Mesendoderm (in vitro differentiated cells): ENCODE data around the gene ATF6.

Source experiments
- DNase-seq: peaks from one replicate; pipeline ENCODE4 v3.0.0; 2013
- H2AK5ac ChIP-seq: 2 replicates; pipeline ENCODE4 v1.6.1; 2013; ENCODE audit warnings: low read length, inconsistent platforms
- H2BK120ac ChIP-seq: 2 replicates; pipeline ENCODE4 v1.6.1; 2013; ENCODE audit warnings: low read depth, mild to moderate bottlenecking, low read length, moderate library complexity, mixed read lengths
- H2BK15ac ChIP-seq: replicated peaks from 2 replicates; pipeline ENCODE4 v1.6.1; 2013; ENCODE audit warnings: low read depth, mild to moderate bottlenecking, moderate library complexity
- H2BK5ac ChIP-seq: 2 replicates; pipeline ENCODE4 v1.6.1; 2013; ENCODE audit warnings: low read length, inconsistent platforms
- H3K18ac ChIP-seq: 2 replicates; pipeline ENCODE4 v1.6.1; 2013; ENCODE audit warnings: mild to moderate bottlenecking, low read length, mixed read lengths
- H3K23ac ChIP-seq: one replicate; pipeline ENCODE4 v1.6.1; 2013; ENCODE audit warnings: low read length
- H3K27ac ChIP-seq: 2 replicates; pipeline ENCODE4 v1.5.1; 2013; ENCODE audit warnings: low read depth, mild to moderate bottlenecking, inconsistent platforms, low read length, moderate library complexity
- H3K27me3 ChIP-seq: 2 replicates; pipeline ENCODE4 v1.6.1; 2013; ENCODE audit warnings: low read length, control low read depth, mild to moderate bottlenecking, inconsistent platforms; ENCODE audit not compliant: insufficient read depth, poor library complexity
- H3K36me3 ChIP-seq: 2 replicates; pipeline ENCODE4 v1.6.1; 2013; ENCODE audit warnings: low read length, inconsistent platforms; ENCODE audit not compliant: control insufficient read depth, insufficient read depth
- H3K4ac ChIP-seq: one replicate; pipeline ENCODE4 v1.6.1; 2013; ENCODE audit warnings: low read depth, mild to moderate bottlenecking, low read length, moderate library complexity
- H3K4me1 ChIP-seq: 2 replicates; pipeline ENCODE4 v1.6.1; 2013; ENCODE audit warnings: low read depth, low read length, inconsistent platforms; ENCODE audit not compliant: control insufficient read depth
- H3K4me2 ChIP-seq: 2 replicates; pipeline ENCODE4 v1.6.1; 2013; ENCODE audit warnings: low read length
- H3K4me3 ChIP-seq: 2 replicates; pipeline ENCODE4 v1.5.1; 2013; ENCODE audit warnings: mild to moderate bottlenecking, low read length
- H3K56ac ChIP-seq: one replicate; pipeline ENCODE4 v1.6.1; 2013; ENCODE audit warnings: low read length
- H3K79me1 ChIP-seq: 2 replicates; pipeline ENCODE4 v1.6.1; 2013; ENCODE audit warnings: low read length, inconsistent platforms
- H3K79me2 ChIP-seq: 2 replicates; pipeline ENCODE4 v1.6.1; 2013; ENCODE audit warnings: mild to moderate bottlenecking, low read length; ENCODE audit not compliant: control insufficient read depth, insufficient read depth
- H3K9ac ChIP-seq: 2 replicates; pipeline ENCODE4 v1.6.1; 2013; ENCODE audit warnings: low read length, inconsistent platforms
- H4K5ac ChIP-seq: one replicate; pipeline ENCODE4 v1.6.1; 2013; ENCODE audit warnings: low read length
- H4K8ac ChIP-seq: one replicate; pipeline ENCODE4 v1.6.1; 2013; ENCODE audit warnings: low read depth, mild to moderate bottlenecking, control low read depth, low read length, moderate library complexity
- WGBS: extraction: QIAGEN DNeasy Blood & Tissue Kit; methylation state at CpG from one replicate; pipeline ENCODE4 v1.1.7; 2013; ENCODE audit warnings: low lambda C conversion rate, missing lambda C conversion rate; ENCODE audit not compliant: insufficient coverage; ENCODE audit errors: extremely low coverage; 5-methylcytosine and 5-hydroxymethylcytosine counted together

The ATF6 gene

GRCh38 chr1:161887730-161888287, 121.7 kb downstream of the ATF6 start:
- no peaks in the 10 kb centered on the region for H3K36me3 ChIP-seq

GRCh38 chr1:161890574-161890973, 124.5 kb downstream of the ATF6 start:
- DNase-seq = no peak
- no peak overlapping the region for H2BK15ac ChIP-seq
- H3K56ac ChIP-seq = no peak overlapping the region
- no peak overlapping the region for H3K9ac ChIP-seq
- H3K36me3 ChIP-seq = no peaks in the 10 kb centered on the region
- no peak overlapping the region for H3K4ac ChIP-seq
- no peak overlapping the region for H3K4me2 ChIP-seq
- no peak overlapping the region for H4K5ac ChIP-seq
- H3K23ac ChIP-seq = no peak overlapping the region
- no peak overlapping the region for H3K4me3 ChIP-seq
- WGBS = no CpG with 5 or more reads among the region's 22 CpGs
- H4K8ac ChIP-seq = no peak overlapping the region
- no peak overlapping the region for H2BK120ac ChIP-seq
- H3K79me1 ChIP-seq = no peaks in the 10 kb centered on the region
- H3K4me1 ChIP-seq = no peaks in the 10 kb centered on the region
- no peak overlapping the region for H2BK5ac ChIP-seq
- H3K18ac ChIP-seq = no peak overlapping the region
- H3K27me3 ChIP-seq = no peaks in the 10 kb centered on the region
- H3K79me2 ChIP-seq = no peaks in the 10 kb centered on the region
- H2AK5ac ChIP-seq = no peak overlapping the region
- H3K27ac ChIP-seq = no peak overlapping the region

More at GRCh38 chr1:161887730-161888287, 121.7 kb downstream of the ATF6 start:
- Histone ChIP-seq H3K18ac (no peak overlapping the region), H3K56ac (no peak overlapping the region), H3K79me2 (no peaks in the 10 kb centered on the region), H2BK5ac (no peak overlapping the region), H3K4me1 (no peaks in the 10 kb centered on the region), H2BK15ac (no peak overlapping the region), H2BK120ac (no peak overlapping the region), H3K23ac (no peak overlapping the region), H3K27ac (no peak overlapping the region), H3K4me2 (no peak overlapping the region), H2AK5ac (no peak overlapping the region), H3K79me1 (no peaks in the 10 kb centered on the region), H3K4ac (no peak overlapping the region), H4K8ac (no peak overlapping the region), H3K9ac (no peak overlapping the region), H3K4me3 (no peak overlapping the region), H3K27me3 (no peaks in the 10 kb centered on the region), H4K5ac (no peak overlapping the region)
- no CpG with 5 or more reads among the region's 3 CpGs for WGBS
- no peak for DNase-seq

- no peak for DNase-seq
- H4K8ac ChIP-seq = no peak overlapping the region
- H2BK5ac ChIP-seq = no peak overlapping the region
- H3K4me1 ChIP-seq = no peaks in the 10 kb centered on the region
- H3K79me2 ChIP-seq = no peaks in the 10 kb centered on the region
- H3K56ac ChIP-seq = no peak overlapping the region
- H3K4me2 ChIP-seq = no peak overlapping the region
- H4K5ac ChIP-seq = no peak overlapping the region
- WGBS = no CpG with 5 or more reads among the region's 2 CpGs
- H3K36me3 ChIP-seq = no peaks in the 10 kb centered on the region
- no peak overlapping the region for H3K4me3 ChIP-seq
- H2BK120ac ChIP-seq = no peak overlapping the region
- no peak overlapping the region for H2AK5ac ChIP-seq
- H3K27me3 ChIP-seq = no peaks in the 10 kb centered on the region
- no peak overlapping the region for H3K9ac ChIP-seq
- no peak overlapping the region for H3K18ac ChIP-seq
- no peaks in the 10 kb centered on the region for H3K79me1 ChIP-seq
- H3K23ac ChIP-seq = no peak overlapping the region
- H3K4ac ChIP-seq = no peak overlapping the region
- no peak overlapping the region for H3K27ac ChIP-seq
- H2BK15ac ChIP-seq = no peak overlapping the region
Measured at GRCh38 chr1:161899091-161899490, 133.0 kb downstream of the ATF6 start.

- H2AK5ac ChIP-seq = no peak overlapping the region
- H3K4me3 ChIP-seq = no peak overlapping the region
- H3K4me1 ChIP-seq = no peaks in the 10 kb centered on the region
- H3K27ac ChIP-seq = no peak overlapping the region
- no peak overlapping the region for H2BK120ac ChIP-seq
- no peak overlapping the region for H2BK5ac ChIP-seq
- H3K56ac ChIP-seq = no peak overlapping the region
- H2BK15ac ChIP-seq = no peak overlapping the region
- no peaks in the 10 kb centered on the region for H3K27me3 ChIP-seq
- no CpG with 5 or more reads among the region's 5 CpGs for WGBS
- DNase-seq = no peak
- no peak overlapping the region for H3K18ac ChIP-seq
- no peak overlapping the region for H3K9ac ChIP-seq
- no peaks in the 10 kb centered on the region for H3K79me2 ChIP-seq
- no peaks in the 10 kb centered on the region for H3K36me3 ChIP-seq
- H3K23ac ChIP-seq = no peak overlapping the region
- no peak overlapping the region for H3K4ac ChIP-seq
- no peak overlapping the region for H3K4me2 ChIP-seq
- no peaks in the 10 kb centered on the region for H3K79me1 ChIP-seq
- H4K5ac ChIP-seq = no peak overlapping the region
- no peak overlapping the region for H4K8ac ChIP-seq
Measured at GRCh38 chr1:161900160-161900559, 134.0 kb downstream of the ATF6 start.

- Histone ChIP-seq H3K27ac (no peak overlapping the region), H3K36me3 (no peaks in the 10 kb centered on the region), H3K27me3 (no peaks in the 10 kb centered on the region), H3K79me1 (no peaks in the 10 kb centered on the region), H2BK120ac (no peak overlapping the region), H3K4me1 (no peaks in the 10 kb centered on the region), H3K56ac (no peak overlapping the region), H3K18ac (no peak overlapping the region), H4K5ac (no peak overlapping the region), H3K79me2 (no peaks in the 10 kb centered on the region), H3K4ac (no peak overlapping the region), H2BK5ac (no peak overlapping the region), H4K8ac (no peak overlapping the region), H3K9ac (no peak overlapping the region), H3K4me2 (no peak overlapping the region), H2BK15ac (no peak overlapping the region), H2AK5ac (no peak overlapping the region), H3K23ac (no peak overlapping the region), H3K4me3 (no peak overlapping the region)
- no peak for DNase-seq
- no CpG with 5 or more reads among the region's 2 CpGs for WGBS
Measured at GRCh38 chr1:161902182-161902581, 136.1 kb downstream of the ATF6 start.

- Histone ChIP-seq H3K4ac (no peak overlapping the region), H3K36me3 (no peaks in the 10 kb centered on the region)
Measured at GRCh38 chr1:161905269-161905884, 139.3 kb downstream of the ATF6 start.

More at GRCh38 chr1:161905269-161905884, 139.3 kb downstream of the ATF6 start:
- DNase-seq = peak; percentile 50
- no CpG with 5 or more reads among the region's 3 CpGs for WGBS
- Histone ChIP-seq H2BK15ac (no peak overlapping the region), H3K4me2 (no peak overlapping the region), H3K23ac (no peak overlapping the region), H3K27ac (no peak overlapping the region), H3K27me3 (no peaks in the 10 kb centered on the region), H3K79me1 (no peaks in the 10 kb centered on the region), H3K4me3 (no peak overlapping the region), H2AK5ac (no peak overlapping the region), H4K8ac (no peak overlapping the region), H3K4me1 (no peaks in the 10 kb centered on the region), H4K5ac (no peak overlapping the region), H3K18ac (no peak overlapping the region), H3K79me2 (no peaks in the 10 kb centered on the region), H3K9ac (no peak overlapping the region), H3K56ac (no peak overlapping the region), H2BK120ac (no peak overlapping the region), H2BK5ac (no peak overlapping the region)
